GM19328 (cell line): ENCODE data around the gene RSPH1.

ENCODE experiments used
- ATAC-seq: cut with Tn5 transposase; IDR thresholded peaks from one replicate; pipeline ENCODE4 v1.9.1; 2021; ENCODE audit warnings: mild to moderate bottlenecking, moderate library complexity; ENCODE audit not compliant: unreplicated experiment

RSPH1 gene

GRCh38 chr21:42496120-42496838 lies at the start of gene RSPH1:
Gene RSPH1 (minus strand): TSS chr21:42496224. CDS start chr21:42496186, 38 bp downstream.
- ATAC-seq = peak; percentile 100

- ATAC-seq = no peak
These were observed 49.7 kb upstream of the RSPH1 start for GRCh38 chr21:42545745-42546144.

- no peak for ATAC-seq
These were observed 49.3 kb upstream of the RSPH1 start for GRCh38 chr21:42545317-42545716.

- no peak for ATAC-seq
These were observed 48.5 kb upstream of the RSPH1 start for GRCh38 chr21:42544544-42544943.

GRCh38 chr21:42543106-42543847 lies 47.3 kb upstream of the RSPH1 start:
- ATAC-seq = no peak

GRCh38 chr21:42542596-42542995 lies 46.6 kb upstream of the RSPH1 start:
- no peak for ATAC-seq

- ATAC-seq = no peak
These were observed 46.2 kb upstream of the RSPH1 start for GRCh38 chr21:42542196-42542595.

- no peak for ATAC-seq
These were observed 45.6 kb upstream of the RSPH1 start for GRCh38 chr21:42541618-42542017.

- no peak for ATAC-seq
These were observed 45.1 kb upstream of the RSPH1 start for GRCh38 chr21:42541174-42541573.

- no peak for ATAC-seq
These were observed 44.4 kb upstream of the RSPH1 start for GRCh38 chr21:42540396-42540795.

- ATAC-seq = no peak
These were observed 43.9 kb upstream of the RSPH1 start for GRCh38 chr21:42539931-42540343.

GRCh38 chr21:42539342-42539741 lies 43.3 kb upstream of the RSPH1 start:
- no peak for ATAC-seq

- ATAC-seq = no peak
These were observed 42.7 kb upstream of the RSPH1 start for GRCh38 chr21:42538479-42539275.

GRCh38 chr21:42537106-42537742 lies 41.2 kb upstream of the RSPH1 start:
- no peak for ATAC-seq

- ATAC-seq = no peak
These were observed 40.6 kb upstream of the RSPH1 start for GRCh38 chr21:42536601-42537000.

GRCh38 chr21:42535602-42536171 lies 39.7 kb upstream of the RSPH1 start:
- no peak for ATAC-seq

- ATAC-seq = no peak
These were observed 38.7 kb upstream of the RSPH1 start for GRCh38 chr21:42534421-42535378.

GRCh38 chr21:42533963-42534355 lies 37.9 kb upstream of the RSPH1 start:
- ATAC-seq = no peak

- ATAC-seq = no peak
These were observed 37.4 kb upstream of the RSPH1 start for GRCh38 chr21:42533306-42533962.
